HG03135 (cell line): ENCODE measurements around the gene GABBR2.

ENCODE experiments used
- ATAC-seq: cut with Tn5 transposase; IDR thresholded peaks from one replicate; pipeline ENCODE4 v1.9.1; 2021; ENCODE audit warnings: mild to moderate bottlenecking, moderate library complexity; ENCODE audit not compliant: unreplicated experiment

The GABBR2 gene

GRCh38 chr9:98708933-98709911 lies at the start of gene GABBR2:
GABBR2 (minus strand) TSS chr9:98708935; CDS start chr9:98708737, 198 bp downstream.
- ATAC-seq = no peak

- ATAC-seq = no peak
Measured at GRCh38 chr9:98755006-98755618, 46.4 kb upstream of the GABBR2 start.

GRCh38 chr9:98751210-98751609 lies 42.5 kb upstream of the GABBR2 start:
- ATAC-seq = no peak

DNA sequence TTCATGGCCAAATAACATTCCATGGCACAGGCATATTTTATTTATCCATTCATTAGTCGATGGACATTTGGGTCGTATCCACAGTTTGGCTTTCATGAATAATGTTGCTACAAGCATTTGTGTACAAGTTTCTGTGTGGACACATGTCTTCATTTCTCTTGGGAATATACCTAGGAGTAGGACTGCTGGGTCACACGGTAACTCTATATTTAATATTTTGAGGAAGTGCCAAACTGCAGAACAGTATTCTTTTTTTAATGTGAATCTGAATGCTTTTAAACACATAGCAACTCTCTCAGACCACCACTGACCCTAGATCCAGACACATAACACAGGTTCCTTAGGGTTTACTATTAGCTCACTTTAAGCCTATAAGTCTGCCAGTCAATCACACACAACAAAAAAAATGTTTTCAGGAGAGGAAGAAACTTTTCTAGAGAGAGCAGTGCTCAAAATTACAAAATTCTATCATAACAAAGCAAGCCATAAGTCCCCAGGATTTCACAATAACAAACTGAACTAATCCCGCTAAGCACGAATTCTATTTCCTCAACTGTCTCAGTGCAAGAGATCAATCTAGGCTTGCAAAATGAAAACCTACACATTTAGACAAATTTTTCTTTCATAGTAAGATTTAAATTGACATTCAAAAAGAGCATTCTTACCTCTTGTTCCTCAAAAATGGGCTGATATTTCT lies 41.8 kb upstream of the GABBR2 start:
- ATAC-seq = no peak

DNA sequence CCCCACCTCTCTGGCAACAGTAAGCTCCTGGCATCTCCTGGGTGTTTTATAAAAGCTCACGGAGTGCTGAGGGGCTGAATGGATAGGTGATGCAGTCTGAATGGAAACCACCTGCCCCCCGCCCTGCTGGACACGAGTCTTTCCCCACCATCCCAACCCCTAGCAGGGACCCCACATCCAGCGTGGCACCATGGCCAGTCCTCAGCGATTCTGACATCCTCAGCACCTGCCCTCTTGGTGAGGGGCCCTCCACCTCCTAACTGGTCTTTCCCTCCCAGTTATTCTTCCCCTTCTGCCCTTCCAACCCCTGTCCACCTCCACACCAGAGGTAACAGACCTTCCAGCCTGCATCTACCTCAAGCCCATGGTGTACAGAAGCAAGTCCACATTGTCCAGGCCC lies 38.7 kb upstream of the GABBR2 start:
- no peak for ATAC-seq

GRCh38 chr9:98745470-98745869 lies 36.7 kb upstream of the GABBR2 start:
- ATAC-seq = no peak

DNA sequence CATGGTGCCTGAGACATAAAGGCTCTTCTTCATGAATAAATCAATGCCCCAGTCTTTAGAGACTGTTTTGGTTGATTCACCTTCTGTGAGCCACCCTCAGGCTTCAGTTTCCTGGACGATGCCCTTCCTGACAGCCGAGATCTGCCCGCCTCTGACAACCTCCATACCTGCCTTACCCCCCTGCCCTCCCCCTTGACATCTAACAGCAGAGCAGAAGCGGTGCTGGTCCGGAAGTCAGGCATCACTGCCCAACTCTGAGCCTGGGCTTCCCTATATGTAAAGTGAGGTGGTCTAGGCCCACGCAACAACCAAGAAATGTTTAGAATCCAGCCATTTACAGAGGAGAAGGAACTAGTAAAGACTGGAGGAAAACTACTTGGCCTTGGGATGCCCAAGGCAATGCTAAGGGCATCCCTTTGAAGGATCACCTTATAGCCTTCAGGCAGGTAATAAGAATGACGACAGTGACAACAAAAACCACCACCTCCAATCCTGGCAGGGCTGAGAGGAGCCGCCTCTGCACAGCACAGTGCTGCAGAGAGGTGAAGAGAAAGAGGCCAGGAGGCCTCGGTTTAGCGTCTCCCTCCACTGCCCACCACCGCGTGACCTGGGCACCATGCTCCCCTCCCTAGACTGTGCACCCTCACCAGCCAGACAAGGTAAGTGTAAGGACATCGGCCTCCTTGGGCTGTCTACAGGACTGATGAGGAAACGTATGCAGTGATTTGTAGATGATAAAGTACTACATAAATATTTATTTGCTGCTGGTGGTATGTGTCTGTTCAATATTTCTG lies 35.3 kb upstream of the GABBR2 start:
- ATAC-seq = no peak

DNA sequence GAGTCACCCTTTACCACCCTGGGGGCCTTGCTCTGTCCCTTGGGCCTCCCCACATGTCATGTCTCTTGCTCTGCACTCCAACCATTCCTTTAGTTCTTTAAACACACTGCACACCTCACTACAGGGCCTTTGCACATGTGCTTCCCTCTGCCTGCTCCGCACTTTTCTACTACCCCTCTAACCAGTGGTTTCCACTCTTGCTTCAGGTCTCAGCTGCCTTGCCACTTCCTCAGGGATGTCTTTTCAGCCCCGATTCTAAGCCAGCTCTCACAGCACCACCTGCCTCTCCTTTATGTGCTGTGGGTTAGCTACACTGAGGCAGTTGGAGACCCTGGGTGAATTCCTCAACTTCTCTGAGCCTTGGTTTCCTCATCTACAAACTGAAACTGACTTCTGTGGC lies 34.6 kb upstream of the GABBR2 start:
- ATAC-seq = no peak

GRCh38 chr9:98742325-98743280 lies 33.9 kb upstream of the GABBR2 start:
- ATAC-seq = no peak

- ATAC-seq = no peak
Measured at GRCh38 chr9:98740226-98740881, 31.6 kb upstream of the GABBR2 start.

DNA sequence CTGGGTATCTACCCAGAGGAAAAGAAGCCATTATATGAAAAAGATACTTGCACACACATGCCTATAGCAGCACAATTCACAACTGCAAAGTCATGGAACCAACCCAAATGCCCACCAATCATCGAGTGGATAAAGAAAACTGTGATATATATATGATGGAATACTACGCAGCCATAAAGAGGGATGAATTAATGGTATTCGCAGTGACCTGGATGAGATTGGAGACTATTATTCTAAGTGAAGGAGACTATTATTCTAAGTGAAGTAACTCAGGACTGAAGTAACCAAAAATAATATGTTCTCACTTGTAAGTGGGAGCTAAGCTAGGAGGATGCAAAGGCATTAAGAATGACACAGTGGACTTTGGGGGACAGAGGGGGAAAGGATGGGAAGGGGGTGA lies 30.0 kb upstream of the GABBR2 start:
- no peak for ATAC-seq

DNA sequence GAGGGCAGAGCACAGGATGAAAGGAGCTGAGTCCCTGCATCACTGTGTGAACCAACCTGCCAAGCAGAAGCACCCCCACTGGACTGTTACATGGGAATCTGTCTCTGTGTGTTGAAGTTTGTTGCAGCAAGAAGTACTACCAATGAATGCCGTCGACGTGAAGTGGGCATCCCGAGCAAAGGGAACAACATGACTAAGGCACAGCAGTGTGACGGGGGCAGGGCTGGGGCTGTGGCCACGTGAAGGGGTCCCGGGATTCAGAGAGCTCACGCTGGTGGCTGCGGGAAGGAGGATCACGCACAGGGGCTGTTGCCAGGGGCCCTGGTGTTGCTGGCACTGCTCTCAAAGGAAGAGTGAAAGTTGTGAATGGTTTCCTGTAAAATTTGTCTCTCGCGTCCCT lies 27.5 kb upstream of the GABBR2 start:
- no peak for ATAC-seq

- ATAC-seq = no peak
Measured at GRCh38 chr9:98732801-98733200, 24.1 kb upstream of the GABBR2 start.

GRCh38 chr9:98732091-98732490 lies 23.4 kb upstream of the GABBR2 start:
- ATAC-seq = no peak

DNA sequence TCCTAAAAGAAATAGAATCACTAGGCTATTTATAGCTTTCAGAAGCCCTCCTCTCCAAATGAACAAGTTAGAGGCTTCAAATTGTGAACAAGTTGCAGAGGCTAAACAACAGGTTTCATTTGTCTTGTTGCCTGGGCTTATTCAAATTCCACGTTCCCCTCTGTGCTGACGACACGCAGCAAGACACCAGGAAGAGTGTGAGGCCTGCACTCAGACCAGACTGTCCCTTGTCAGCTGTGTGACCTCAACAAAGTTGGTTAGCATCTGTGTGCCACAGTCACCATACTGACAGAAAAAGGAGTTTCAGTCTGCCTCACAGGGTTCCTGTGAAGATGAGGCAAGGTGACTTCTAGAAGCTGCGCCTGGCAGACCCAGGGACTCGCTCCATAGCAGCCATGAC lies 22.1 kb upstream of the GABBR2 start:
- no peak for ATAC-seq

DNA sequence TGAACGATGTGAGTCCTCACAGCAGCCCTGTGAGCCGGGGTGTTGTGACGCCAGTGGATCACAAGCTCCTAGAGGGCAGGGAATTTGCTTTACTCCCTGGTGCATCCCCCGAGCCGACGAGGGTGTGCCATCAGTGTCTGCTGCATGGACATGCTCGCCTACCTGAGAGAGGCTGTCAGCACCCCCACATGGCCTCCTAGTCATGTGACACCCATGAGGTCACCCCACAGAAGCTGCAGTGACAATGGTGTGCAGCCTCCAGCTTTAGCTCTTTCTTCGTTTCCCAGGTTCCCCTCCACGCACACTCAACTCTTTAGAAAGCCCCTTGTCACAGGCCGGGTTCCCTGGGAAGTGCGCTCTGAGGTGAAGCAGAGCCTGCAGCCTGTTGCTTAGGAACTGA lies 19.8 kb upstream of the GABBR2 start:
- no peak for ATAC-seq

- no peak for ATAC-seq
Measured at GRCh38 chr9:98727428-98727827, 18.7 kb upstream of the GABBR2 start.

- no peak for ATAC-seq
Measured at GRCh38 chr9:98726735-98727134, 18.0 kb upstream of the GABBR2 start.
